RWPE1 (cell line): ENCODE data around the gene GTF3C6.
"Not testable (repeated sequence)": the region's sequence is repeated elsewhere in the genome, so short reads cannot be mapped to it uniquely, and the experiment has no call there.

Experiments used
- CTCF ChIA-PET: fragments of 350-600 bp; sonication (Branson Sonifier 250); formaldehyde crosslinking; extraction: SDS; loops from one replicate; lab custom pipeline; 2021; lab: Yijun Ruan, JAX
- POLR2A ChIA-PET: fragments of 400-600 bp; formaldehyde crosslinking; extraction: SDS; loops from one replicate; lab custom pipeline; 2020; ENCODE audit warnings: antibody characterized with exemption; ENCODE audit not compliant: low non-redundant PET; lab: Yijun Ruan, JAX
- DNase-seq: peaks from one replicate; pipeline ENCODE4 v3.0.0; 2012; ENCODE audit warnings: low spot score
- H3K27ac ChIP-seq: fragments of 450-650 bp; 2 replicates; pipeline ENCODE4 v1.5.1; 2017
- TF ChIP-seq, protein P1 (sequence below): fragments of 450-650 bp; conservative IDR thresholded peaks from 2 replicates; pipeline ENCODE4 v1.5.1; 2017; ENCODE audit warnings: low read depth, mild to moderate bottlenecking

Gene GTF3C6

DNA sequence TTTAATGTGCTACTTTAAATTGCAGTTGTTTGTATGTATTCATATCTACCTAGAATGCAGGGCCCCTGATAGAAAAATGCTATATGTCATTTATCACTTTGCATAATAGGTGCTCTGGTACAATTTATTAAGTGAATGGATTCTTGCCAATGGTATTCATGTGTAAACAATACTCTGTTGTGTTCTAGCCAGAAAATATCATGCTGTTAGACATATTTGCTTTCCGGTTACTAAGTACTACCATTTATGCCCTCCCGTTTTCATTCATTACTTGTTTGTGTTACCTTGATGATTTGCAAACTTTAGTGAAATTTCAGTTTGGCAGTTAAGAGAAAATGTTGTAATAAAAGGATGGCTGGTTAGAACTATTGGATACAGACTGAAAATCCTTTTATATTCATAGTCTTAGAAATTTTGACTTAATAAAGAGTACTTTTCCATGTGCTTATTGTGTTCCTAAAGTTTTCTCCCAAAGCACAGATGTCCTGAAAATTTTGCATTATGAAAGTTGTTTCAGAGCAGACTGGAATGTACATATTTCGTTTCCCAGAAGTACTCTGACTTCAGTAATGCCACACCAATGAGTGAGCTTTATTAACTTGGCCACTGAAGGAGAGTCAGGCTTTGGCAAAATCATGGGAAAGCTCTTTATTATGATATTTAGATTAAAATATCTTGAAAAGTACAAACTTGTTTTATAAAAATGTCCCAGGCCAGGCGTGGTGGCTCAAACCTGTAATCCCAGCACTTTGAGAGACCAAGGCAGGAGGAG is 54.8 kb downstream of the GTF3C6 start:
- ChIA-PET CTCF (no interaction called here), POLR2A (no interaction called here)
- H3K27ac ChIP-seq: no peak overlapping the region
- DNase-seq: no peak
- TF ChIP-seq, protein P1, sequence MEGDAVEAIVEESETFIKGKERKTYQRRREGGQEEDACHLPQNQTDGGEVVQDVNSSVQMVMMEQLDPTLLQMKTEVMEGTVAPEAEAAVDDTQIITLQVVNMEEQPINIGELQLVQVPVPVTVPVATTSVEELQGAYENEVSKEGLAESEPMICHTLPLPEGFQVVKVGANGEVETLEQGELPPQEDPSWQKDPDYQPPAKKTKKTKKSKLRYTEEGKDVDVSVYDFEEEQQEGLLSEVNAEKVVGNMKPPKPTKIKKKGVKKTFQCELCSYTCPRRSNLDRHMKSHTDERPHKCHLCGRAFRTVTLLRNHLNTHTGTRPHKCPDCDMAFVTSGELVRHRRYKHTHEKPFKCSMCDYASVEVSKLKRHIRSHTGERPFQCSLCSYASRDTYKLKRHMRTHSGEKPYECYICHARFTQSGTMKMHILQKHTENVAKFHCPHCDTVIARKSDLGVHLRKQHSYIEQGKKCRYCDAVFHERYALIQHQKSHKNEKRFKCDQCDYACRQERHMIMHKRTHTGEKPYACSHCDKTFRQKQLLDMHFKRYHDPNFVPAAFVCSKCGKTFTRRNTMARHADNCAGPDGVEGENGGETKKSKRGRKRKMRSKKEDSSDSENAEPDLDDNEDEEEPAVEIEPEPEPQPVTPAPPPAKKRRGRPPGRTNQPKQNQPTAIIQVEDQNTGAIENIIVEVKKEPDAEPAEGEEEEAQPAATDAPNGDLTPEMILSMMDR: no peak

DNA sequence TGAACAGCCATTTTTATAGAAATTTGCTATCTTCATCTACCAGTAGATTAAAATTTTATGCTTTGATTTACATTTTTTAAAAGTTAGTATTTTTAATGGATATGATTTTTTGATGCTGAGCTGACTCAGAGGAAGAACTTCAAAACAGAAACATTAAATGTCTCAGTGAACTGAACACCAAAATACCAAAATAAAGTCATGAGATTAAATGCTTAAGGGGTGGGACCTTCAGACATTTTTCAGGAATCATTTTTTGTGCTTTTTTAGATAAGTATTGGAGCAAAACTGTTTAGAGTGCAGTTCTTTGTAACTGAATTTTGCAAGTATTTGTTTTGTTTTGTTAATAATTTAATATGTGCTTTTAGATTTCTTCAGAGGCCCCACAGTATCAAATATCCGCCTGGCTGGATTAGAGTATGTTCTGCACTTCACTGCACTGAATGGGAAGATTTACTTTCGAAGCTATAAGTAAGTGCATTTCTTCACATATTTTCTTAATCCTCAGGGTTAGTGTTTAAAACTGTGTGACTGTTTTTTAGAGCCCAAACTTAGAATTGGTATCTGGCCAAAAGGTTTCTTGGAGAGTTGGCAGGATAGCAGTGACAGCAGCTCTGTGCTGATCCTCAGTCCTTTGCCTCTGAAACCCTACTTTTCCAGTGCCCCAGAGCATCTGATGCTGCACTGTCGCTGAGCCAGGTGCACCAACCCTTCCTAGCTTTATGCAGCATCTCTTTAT is 57.1 kb downstream of the GTF3C6 start:
- DNase-seq: no peak
- TF ChIP-seq, protein P1: no peak
- ChIA-PET CTCF (interaction anchor here (0.6 kb wide), 4 partner anchors 42 to 308 kb away, joined by 3 to 6 read pairs (median 4); no protein-coding TSS in a partner anchor), POLR2A (no interaction called here)
- H3K27ac ChIP-seq: no peak overlapping the region

DNA sequence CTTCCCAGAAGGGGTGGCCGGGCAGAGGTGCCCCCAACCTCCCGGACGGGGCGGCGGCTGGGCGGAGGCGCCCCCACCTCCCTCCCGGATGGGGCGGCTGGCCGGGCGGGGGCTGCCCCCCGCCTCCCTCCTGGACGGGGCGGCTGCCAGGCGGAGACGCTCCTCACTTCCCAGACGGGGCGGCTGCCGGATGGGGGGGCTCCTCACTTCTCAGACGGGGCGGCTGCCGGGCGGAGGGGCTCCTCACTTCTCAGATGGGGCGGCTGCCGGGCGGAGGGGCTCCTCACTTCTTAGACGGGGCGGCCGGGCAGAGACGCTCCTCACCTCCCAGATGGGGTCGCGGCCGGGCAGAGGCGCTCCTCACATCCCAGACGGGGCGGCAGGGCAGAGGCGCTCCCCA is 58.7 kb downstream of the GTF3C6 start:
- CTCF ChIA-PET, POLR2A ChIA-PET, DNase-seq, H3K27ac ChIP-seq: not testable (repeated sequence)
